ENCODE measurements around the gene CNN1.

CNN1 gene

GRCh38 chr19:11576227-11576626 lies 37.6 kb downstream of the CNN1 start:
- TF ChIP-seq POLR2AphosphoS5 (IDR thresholded peaks at IDR 0.05; ENCODE audit: low read depth, low read length) = no peak
- TF ChIP-seq FOXP2 (optimal IDR thresholded peaks at IDR 0.05; ENCODE audit: borderline replicate concordance, extremely low read depth, extremely low read length, insufficient read depth) = no peak
- TF ChIP-seq REST (IDR thresholded peaks at IDR 0.05; ENCODE audit: insufficient read depth in 1 of 2, low read depth in 2 of 2, low read length in 2 of 2) = no peak

GRCh38 chr19:11577451-11578257 lies 39.0 kb downstream of the CNN1 start, which contains the start of gene ACP5:
TSS of gene ACP5 (minus strand) at chr19:11577645. CDS start at chr19:11577317, 328 bp downstream.
- TF ChIP-seq FOXP2 (optimal IDR thresholded peaks at IDR 0.05; ENCODE audit: borderline replicate concordance, extremely low read depth, extremely low read length, insufficient read depth) (no peak), REST (IDR thresholded peaks at IDR 0.05; ENCODE audit: insufficient read depth in 1 of 2, low read depth in 2 of 2, low read length in 2 of 2) (no peak), POLR2AphosphoS5 (IDR thresholded peaks at IDR 0.05; ENCODE audit: low read depth, low read length) (no peak), TAF1 (IDR thresholded peaks at IDR 0.05; ENCODE audit: borderline replicate concordance, insufficient read depth, low read length) (no peak), SIN3A (IDR thresholded peaks at IDR 0.05; ENCODE audit: borderline replicate concordance, insufficient read depth, low read length) (no peak)

GRCh38 chr19:11578258-11579142 lies 39.8 kb downstream of the CNN1 start:
- TF ChIP-seq FOXP2 (optimal IDR thresholded peaks at IDR 0.05; ENCODE audit: borderline replicate concordance, extremely low read depth, extremely low read length, insufficient read depth) = peak; percentile 62
- no peak for TF ChIP-seq POLR2AphosphoS5 (IDR thresholded peaks at IDR 0.05; ENCODE audit: low read depth, low read length)

GRCh38 chr19:11580116-11580515 lies 41.5 kb downstream of the CNN1 start:
- TF ChIP-seq REST (IDR thresholded peaks at IDR 0.05; ENCODE audit: insufficient read depth in 1 of 2, low read depth in 2 of 2, low read length in 2 of 2) (no peak), FOXP2 (optimal IDR thresholded peaks at IDR 0.05; ENCODE audit: borderline replicate concordance, extremely low read depth, extremely low read length, insufficient read depth) (no peak), TAF1 (IDR thresholded peaks at IDR 0.05; ENCODE audit: borderline replicate concordance, insufficient read depth, low read length) (no peak), POLR2AphosphoS5 (IDR thresholded peaks at IDR 0.05; ENCODE audit: low read depth, low read length) (no peak)

- TF ChIP-seq REST (IDR thresholded peaks at IDR 0.05; ENCODE audit: insufficient read depth in 1 of 2, low read depth in 2 of 2, low read length in 2 of 2) (no peak), TAF1 (IDR thresholded peaks at IDR 0.05; ENCODE audit: borderline replicate concordance, insufficient read depth, low read length) (no peak)
Measured at GRCh38 chr19:11581740-11582139, 43.1 kb downstream of the CNN1 start.

Data from PFSK-1 (cell line).